ENCODE results near the gene CASP2. TPM values are rescaled to one million over a fixed set of nuclear protein-coding genes. Genes with fewer than 3 reads are reported as not detected.

The CASP2 gene
- 10.9 and 12.5 TPM in 2 replicates for total RNA-seq

DNA sequence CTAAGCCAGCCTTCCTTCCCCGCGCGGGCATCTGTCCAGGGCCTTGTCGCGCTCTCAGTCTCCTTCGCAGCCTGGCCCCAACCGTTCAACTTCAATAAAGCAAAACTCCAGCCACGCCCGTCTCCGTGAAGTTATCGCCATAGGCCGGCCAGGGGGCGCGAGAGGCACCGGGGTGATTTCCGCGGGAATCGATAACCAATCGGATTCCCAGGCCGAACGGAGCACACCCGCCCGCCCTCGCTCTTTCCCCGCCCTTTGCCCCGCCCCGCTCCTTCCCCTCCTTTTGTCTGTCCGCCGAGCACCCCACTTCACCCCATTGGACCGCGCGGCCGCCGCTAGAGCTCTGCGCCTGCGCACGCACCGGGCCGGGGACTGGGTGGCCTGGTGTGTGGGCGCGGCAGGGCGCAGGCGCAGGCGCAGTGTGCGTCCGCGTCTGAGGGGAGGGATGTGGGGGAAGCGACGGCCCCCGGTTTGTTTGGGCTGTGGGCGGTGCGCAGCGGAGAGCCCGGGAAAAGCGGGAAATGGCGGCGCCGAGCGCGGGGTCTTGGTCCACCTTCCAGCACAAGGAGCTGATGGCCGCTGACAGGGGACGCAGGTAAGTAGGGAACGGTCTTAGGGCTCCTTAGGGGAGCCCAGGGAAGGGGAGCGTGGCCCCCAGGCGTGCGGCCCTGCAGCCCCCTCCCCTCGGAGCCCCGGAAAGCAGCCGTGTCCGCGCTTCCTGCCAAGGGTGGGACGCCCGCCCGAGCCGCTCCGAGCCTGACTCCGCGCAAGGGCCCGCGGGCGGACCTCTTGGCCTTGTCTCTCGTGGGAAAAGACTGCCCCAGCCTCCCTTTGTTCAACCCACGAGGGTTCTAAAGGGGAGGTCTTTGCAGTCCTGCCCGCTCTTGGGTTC is at the start of gene CASP2:
Gene CASP2, plus strand, starts transcription at position 417 of the 892 bp plus-strand sequence. Its CDS starts 105 bp downstream, at position 522.

DNA sequence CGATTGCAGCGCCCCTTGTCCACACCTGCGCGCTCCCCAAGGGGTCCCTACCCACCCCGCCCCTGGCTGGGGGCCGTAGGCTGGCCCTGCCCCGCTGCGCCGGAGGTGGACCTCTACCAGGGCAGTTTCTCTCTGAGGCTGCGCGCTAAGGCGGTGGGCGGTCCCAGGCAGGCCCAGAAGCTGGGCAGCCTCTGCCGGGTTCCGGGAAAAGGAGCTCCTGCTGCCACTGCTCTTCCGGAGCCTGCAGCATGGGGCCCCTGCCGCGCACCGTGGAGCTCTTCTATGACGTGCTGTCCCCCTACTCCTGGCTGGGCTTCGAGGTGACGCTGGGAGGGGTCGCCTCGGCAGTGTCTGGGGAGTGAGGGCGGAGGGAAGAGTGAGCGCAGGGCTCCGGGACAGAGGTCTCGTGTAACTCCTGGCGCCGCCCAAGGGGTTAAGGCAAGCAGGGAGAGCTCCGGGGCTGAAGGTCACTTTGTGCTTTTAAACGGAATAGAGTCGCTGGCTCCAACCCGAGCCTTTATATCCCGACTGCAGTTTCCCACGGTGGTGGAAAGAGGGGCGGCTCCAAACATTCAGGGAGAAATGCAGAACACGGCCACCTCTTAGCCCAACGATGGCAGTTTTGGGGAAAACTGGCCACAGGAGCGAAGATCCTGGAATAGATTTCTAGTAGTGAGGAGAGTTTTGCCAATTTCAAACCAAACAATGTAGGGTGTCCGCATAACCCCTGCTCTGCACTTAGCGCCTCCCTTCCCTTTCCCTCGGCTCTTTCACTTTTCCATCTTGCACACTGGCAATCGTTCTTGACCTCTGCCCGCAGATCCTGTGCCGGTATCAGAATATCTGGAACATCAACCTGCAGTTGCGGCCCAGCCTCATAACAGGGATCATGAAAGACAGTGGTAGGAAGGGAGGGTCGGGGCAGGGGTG is 24.6 kb upstream of the CASP2 start, which contains the start of gene GSTK1:
Gene GSTK1, plus strand, starts transcription at position 176 of the 930 bp plus-strand sequence. Its CDS starts 73 bp downstream, at position 249.

DNA sequence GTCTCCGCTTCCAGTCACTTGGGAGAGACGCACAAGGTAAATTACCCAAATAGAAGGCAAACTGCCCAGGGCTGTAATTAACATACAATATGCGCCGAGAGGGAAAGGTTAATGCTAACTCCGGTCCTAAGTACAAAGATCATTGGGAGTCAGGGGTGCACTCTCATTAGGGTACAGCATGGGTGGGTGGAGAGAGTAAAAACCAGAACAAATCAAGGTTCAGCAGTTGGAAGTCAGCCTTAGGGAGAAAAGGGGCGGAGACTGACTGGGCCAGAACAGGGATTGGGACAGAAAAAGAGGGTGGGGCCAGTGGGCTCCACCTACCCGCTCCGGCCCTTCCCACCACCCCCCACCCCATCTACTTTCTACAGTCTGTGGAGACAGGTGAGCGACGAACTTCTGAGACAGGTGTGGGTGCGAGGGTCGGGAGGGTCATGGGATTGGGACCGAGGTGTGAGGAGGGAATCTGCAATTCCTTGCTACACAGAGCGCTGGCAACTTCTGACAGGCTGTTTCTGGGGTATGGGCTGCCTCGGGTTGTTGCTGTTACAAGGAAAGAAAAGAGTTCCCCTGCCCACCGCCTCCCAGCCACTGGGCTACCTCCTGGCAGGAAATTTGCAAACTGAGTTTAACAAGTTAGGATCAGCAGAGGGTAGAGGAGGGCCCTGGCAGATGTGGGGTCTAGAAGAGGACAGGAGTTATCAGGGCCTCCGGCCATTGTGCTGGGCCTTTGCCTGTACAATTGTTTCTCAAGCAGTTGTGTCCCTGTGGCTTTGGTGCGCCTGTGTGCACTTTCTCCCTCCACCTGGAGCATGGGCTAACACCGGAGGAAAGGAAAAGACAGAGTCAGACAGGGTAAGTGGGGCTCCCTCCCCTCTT is 3.3 kb upstream of the CASP2 start, which contains the start of gene TMEM139:
Gene TMEM139, plus strand, starts transcription at position 368 of the 879 bp plus-strand sequence. CDS start 1,000 bp downstream, outside the sequence.

DNA sequence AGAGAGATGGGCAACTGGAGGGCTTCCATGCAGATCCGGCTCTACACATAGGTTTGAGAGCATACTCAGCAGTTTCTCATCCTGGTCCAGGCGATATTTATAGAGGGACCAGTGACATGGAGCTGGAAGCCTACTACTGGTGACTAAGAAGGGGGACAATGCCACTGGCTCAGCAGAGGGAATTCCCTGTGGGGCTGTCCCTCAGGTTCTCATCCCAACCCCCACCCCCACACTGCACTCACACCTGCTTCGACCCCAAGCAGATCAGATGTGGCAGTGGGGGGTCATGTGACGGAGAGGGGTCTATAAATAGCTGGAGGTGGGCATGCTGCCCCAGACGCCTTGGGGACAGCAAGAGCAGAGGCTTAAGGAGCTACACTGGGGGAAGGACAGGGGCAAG is 27.6 kb downstream of the CASP2 start, which contains the start of gene CLCN1:
Gene CLCN1, plus strand, starts transcription at position 336 of the 400 bp plus-strand sequence. CDS start 102 bp downstream, outside the sequence.

Other genes starting within 250 kb of the CASP2 start
- not detected in 2 replicates for gene OR6V1, start 236.0 kb upstream of the CASP2 start, total RNA-seq
- not detected in 2 replicates for gene PIP, start 156.3 kb upstream of the CASP2 start, total RNA-seq
- gene TAS2R39, start 104.9 kb upstream of the CASP2 start, total RNA-seq: not detected in 2 replicates
- gene TAS2R40, start 66.3 kb upstream of the CASP2 start, total RNA-seq: not detected in 2 replicates
- gene GSTK1, start 24.9 kb upstream of the CASP2 start, total RNA-seq: 108 and 156 TPM in 2 replicates
- not detected in 2 replicates for gene TMEM139, start 3.4 kb upstream of the CASP2 start, total RNA-seq
- not detected in 2 replicates for gene CLCN1, start 27.8 kb downstream of the CASP2 start, total RNA-seq
- gene FAM131B, start 74.4 kb downstream of the CASP2 start, total RNA-seq: 0.35 and 2.9 TPM in 2 replicates
- gene ZYX, start 93.0 kb downstream of the CASP2 start, total RNA-seq: 173 and 187 TPM in 2 replicates
- not detected in 2 replicates for gene EPHA1, start 120.5 kb downstream of the CASP2 start, total RNA-seq
- gene TAS2R60, start 155.1 kb downstream of the CASP2 start, total RNA-seq: not detected in 2 replicates
- gene TAS2R41, start 189.5 kb downstream of the CASP2 start, total RNA-seq: not detected in 2 replicates

All from pericardium fibroblast (primary cell).